ENCODE results near the gene MAP2K4.

GRCh38 chr17:12037970-12038369 lies 17.3 kb downstream of the MAP2K4 start:
- TF ChIP-seq GATA2 (IDR thresholded peaks at IDR 0.05; ENCODE audit: low read depth, low read length), result no peak
- no peak for TF ChIP-seq GATA3 (IDR thresholded peaks at IDR 0.05; ENCODE audit: low read depth, low read length)

Data from SH-SY5Y (cell line).